Parathyroid adenoma (tissue), 2 donors: ENCODE data around the gene ZNF98.

Source experiments
- H2AFZ ChIP-seq: fragments of 300-600 bp; sonication (generic); one replicate; pipeline ENCODE4 v1.7.0; 2017; ENCODE audit warnings: antibody characterized with exemption, mild to moderate bottlenecking
- H3K27ac ChIP-seq: fragments of 300-600 bp; sonication (generic); one replicate; pipeline ENCODE4 v1.7.0; 2017
- H3K27me3 ChIP-seq: fragments of 300-600 bp; sonication (generic); one replicate; pipeline ENCODE4 v1.7.0; 2017; ENCODE audit warnings: low read length; ENCODE audit not compliant: control insufficient read depth, insufficient read depth
- H3K36me3 ChIP-seq: fragments of 300-600 bp; sonication (generic); one replicate; pipeline ENCODE4 v1.7.0; 2017; ENCODE audit warnings: low read length; ENCODE audit not compliant: control insufficient read depth, insufficient read depth
- H3K4me1 ChIP-seq: fragments of 300-600 bp; sonication (generic); one replicate; pipeline ENCODE4 v1.7.0; 2017; ENCODE audit warnings: control low read depth
- H3K4me2 ChIP-seq: fragments of 300-600 bp; sonication (generic); one replicate; pipeline ENCODE4 v1.7.0; 2017; ENCODE audit warnings: low read length
- H3K4me3 ChIP-seq: fragments of 300-600 bp; sonication (generic); one replicate; pipeline ENCODE4 v1.7.0; 2017; ENCODE audit warnings: low read depth, low read length
- H3K79me2 ChIP-seq: fragments of 300-600 bp; sonication (generic); one replicate; pipeline ENCODE4 v1.7.0; 2017; ENCODE audit warnings: control low read depth
- H3K9ac ChIP-seq: fragments of 300-600 bp; sonication (generic); one replicate; pipeline ENCODE4 v1.7.0; 2017; ENCODE audit warnings: mild to moderate bottlenecking
- H3K9me3 ChIP-seq: fragments of 300-600 bp; sonication (generic); one replicate; pipeline ENCODE4 v1.7.0; 2017; ENCODE audit warnings: low read length; ENCODE audit not compliant: control insufficient read depth
- TF ChIP-seq, protein P1 (sequence below): fragments of 300-600 bp; sonication (generic); IDR thresholded peaks from one replicate; pipeline ENCODE4 v1.7.0; 2017; ENCODE audit warnings: antibody characterized with exemption, mild to moderate bottlenecking
- donor health status: primary hyperparathyroidism.

The ZNF98 gene

DNA sequence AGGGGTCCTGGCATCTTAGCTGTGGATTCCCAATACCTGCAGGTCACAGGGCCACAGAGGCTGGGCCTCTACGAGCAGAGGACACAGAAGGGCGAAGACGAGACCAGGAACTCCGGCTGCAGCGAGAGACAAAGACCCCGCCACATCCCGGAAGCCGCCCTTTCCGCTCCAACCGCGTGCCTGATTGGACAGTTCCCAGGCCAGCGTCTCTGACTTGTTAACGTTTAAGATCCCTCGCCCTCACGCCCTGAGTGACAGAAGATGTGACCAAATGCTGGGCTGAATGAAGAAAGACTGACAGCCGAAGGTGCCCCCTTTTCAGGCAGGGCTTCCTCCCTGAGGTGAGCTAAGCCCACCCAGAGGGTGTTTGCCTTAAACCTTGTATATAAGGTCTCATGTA lies at the start of gene ZNF98:
Gene ZNF98, minus strand, starts transcription at position 136 of the 400 bp plus-strand sequence. Its CDS starts 122 bp downstream, at position 14.
- H3K36me3 ChIP-seq, result no peaks in the 10 kb centered on the region
- peak within 1 kb of the TSS; percentile 67 for H3K4me3 ChIP-seq
- H3K79me2 ChIP-seq, result no peaks in the 10 kb centered on the region
- H3K4me1 ChIP-seq, result no peaks in the 10 kb centered on the region
- H3K9me3 ChIP-seq, result no peaks in the 10 kb centered on the region
- no peak within 1 kb of the TSS for H2AFZ ChIP-seq
- peak within 1 kb of the TSS; percentile 65 for H3K4me2 ChIP-seq
- H3K9ac ChIP-seq, result no peak within 1 kb of the TSS
- TF ChIP-seq, protein P1, sequence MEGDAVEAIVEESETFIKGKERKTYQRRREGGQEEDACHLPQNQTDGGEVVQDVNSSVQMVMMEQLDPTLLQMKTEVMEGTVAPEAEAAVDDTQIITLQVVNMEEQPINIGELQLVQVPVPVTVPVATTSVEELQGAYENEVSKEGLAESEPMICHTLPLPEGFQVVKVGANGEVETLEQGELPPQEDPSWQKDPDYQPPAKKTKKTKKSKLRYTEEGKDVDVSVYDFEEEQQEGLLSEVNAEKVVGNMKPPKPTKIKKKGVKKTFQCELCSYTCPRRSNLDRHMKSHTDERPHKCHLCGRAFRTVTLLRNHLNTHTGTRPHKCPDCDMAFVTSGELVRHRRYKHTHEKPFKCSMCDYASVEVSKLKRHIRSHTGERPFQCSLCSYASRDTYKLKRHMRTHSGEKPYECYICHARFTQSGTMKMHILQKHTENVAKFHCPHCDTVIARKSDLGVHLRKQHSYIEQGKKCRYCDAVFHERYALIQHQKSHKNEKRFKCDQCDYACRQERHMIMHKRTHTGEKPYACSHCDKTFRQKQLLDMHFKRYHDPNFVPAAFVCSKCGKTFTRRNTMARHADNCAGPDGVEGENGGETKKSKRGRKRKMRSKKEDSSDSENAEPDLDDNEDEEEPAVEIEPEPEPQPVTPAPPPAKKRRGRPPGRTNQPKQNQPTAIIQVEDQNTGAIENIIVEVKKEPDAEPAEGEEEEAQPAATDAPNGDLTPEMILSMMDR, result no peak
- H3K27ac ChIP-seq, result no peak within 1 kb of the TSS
- H3K27me3 ChIP-seq, result no peaks in the 10 kb centered on the region

DNA sequence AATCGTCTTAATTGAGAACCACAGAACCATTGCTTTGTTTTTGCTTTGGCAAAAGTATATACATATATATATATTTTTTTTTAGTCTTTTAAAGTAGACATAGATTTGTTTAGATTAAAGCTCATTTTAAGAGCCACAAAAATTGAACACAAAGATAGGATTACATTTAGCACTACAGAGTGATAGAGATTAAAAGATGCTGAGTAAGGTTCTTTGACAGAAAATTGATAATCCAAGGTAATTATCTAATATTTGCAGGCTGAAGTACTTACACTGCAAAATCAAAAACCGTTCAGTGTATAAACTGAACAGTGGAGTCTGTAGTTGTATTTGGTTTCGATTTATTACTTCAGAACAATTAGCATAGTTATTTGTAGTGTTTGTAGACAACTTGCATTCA lies 24.5 kb upstream of the ZNF98 start:
- Histone ChIP-seq H3K36me3 (no peaks in the 10 kb centered on the region), H3K4me2 (no peak overlapping the region), H3K9me3 (no peaks in the 10 kb centered on the region), H3K79me2 (no peaks in the 10 kb centered on the region), H2AFZ (no peak overlapping the region), H3K4me3 (no peak overlapping the region), H3K27ac (no peak overlapping the region), H3K4me1 (no peaks in the 10 kb centered on the region), H3K9ac (no peak overlapping the region), H3K27me3 (no peaks in the 10 kb centered on the region)
- TF ChIP-seq, protein P1, result no peak

DNA sequence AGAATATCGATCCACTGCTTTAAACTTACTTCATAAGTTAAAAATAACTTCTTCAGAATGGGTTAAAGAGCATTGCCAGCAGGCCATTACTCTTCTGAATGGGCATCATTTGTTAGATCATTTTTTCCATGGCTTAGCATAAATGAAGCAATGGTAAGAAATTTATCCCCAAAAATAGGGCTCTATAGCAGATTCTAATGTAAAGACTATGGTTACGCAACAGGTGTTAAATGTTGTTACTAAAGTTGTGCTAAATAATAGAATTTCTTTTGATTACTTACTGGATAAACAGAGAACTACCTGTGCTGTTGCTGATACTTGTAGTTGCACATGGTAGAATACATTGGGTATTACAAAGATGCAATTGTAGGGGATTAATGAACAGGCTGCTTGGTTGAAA lies 15.9 kb upstream of the ZNF98 start:
- Histone ChIP-seq H3K36me3 (no peaks in the 10 kb centered on the region), H3K4me3 (no peak overlapping the region), H3K79me2 (no peaks in the 10 kb centered on the region), H2AFZ (no peak overlapping the region), H3K27ac (no peak overlapping the region), H3K9ac (no peak overlapping the region), H3K27me3 (no peaks in the 10 kb centered on the region), H3K9me3 (no peaks in the 10 kb centered on the region), H3K4me1 (no peaks in the 10 kb centered on the region), H3K4me2 (no peak overlapping the region)
- TF ChIP-seq, protein P1, result no peak

DNA sequence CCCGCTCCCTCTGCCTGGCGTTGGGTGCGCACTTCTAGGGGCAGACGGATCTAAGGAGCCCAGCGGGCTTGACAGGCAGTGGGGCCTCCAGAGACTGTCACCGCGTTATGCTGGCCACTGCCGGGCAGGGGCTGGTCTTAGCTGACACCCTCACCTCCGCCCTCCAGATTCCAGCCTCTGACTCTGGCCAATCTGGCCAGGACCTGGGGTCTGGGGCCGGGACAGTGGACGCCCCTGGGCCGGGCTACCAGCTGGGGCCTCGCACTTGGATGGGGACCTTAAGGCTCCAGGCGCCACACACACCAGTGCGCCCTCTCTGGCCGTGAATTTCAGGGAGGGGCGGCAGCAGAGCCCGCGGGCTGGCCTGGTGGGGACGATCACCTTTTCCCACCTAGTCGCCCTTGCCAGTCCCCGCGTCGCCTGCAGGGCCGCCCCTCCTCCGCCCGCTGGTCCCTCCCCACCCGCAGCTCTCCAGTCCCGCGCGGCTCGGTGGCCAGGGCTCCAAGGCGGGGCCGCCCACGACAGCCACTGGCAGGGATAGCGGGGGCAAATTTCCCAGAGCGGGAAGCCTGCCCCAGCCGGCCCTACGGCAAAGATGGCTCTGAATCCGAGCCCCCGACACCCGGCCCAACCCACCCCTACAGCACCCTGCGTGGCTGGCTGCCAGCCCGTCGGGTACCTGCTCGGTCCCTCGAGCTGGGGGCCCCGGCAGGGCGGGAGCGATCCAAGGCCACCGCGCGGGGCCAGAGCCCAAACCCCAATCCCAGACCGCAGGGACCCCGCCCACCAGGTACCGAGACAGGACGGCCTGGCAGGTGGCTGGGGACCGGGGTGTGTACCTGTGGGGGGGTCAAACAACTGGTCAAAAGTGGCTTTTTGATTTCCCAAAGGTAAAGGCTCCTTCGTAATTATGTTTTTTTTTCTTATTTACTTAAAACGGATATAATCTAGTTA lies 6.1 kb upstream of the ZNF98 start:
- Histone ChIP-seq H3K36me3 (no peaks in the 10 kb centered on the region), H3K79me2 (no peaks in the 10 kb centered on the region), H3K9ac (no peak overlapping the region), H3K27me3 (no peaks in the 10 kb centered on the region), H3K4me1 (no peaks in the 10 kb centered on the region), H3K4me2 (peak overlapping the region; percentile 90), H3K9me3 (no peaks in the 10 kb centered on the region), H3K27ac (no peak overlapping the region), H3K4me3 (peak overlapping the region; percentile 72), H2AFZ (no peak overlapping the region)
- TF ChIP-seq, protein P1, result no peak

DNA sequence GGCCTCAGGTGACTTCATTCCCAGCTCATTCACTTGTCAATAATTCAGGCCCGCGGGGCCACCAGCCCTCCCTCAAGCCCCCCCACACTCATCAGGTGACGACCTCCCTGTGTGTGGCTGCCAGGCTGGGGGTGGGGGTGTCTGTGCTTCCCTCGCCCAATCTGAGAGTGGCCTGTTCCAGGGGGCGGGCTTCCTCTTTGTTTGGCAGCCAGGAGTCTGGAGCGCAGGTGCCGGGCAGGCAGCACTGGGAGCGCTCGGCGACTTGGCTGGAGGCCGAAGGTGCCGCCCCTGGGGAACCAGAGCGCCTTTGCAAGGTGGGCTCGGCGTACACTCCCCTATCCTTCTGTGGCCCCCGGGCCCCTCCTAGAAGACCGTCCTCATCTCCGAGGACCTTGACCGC lies 5.4 kb upstream of the ZNF98 start:
- Histone ChIP-seq H3K9ac (no peak overlapping the region), H3K4me3 (peak overlapping the region; percentile 72), H3K4me2 (peak overlapping the region; percentile 90), H2AFZ (no peak overlapping the region), H3K9me3 (no peaks in the 10 kb centered on the region), H3K27ac (no peak overlapping the region), H3K27me3 (no peaks in the 10 kb centered on the region), H3K79me2 (no peaks in the 10 kb centered on the region), H3K4me1 (no peaks in the 10 kb centered on the region), H3K36me3 (no peaks in the 10 kb centered on the region)
- TF ChIP-seq, protein P1, result no peak
